HG03175 (cell line): ENCODE results near the gene MLXIP.
"Not testable (repeated sequence)": the region's sequence is repeated elsewhere in the genome, so short reads cannot be mapped to it uniquely, and the experiment has no call there.

Experiments used
- ATAC-seq: cut with Tn5 transposase; IDR thresholded peaks from one replicate; pipeline ENCODE4 v1.9.1; 2021; ENCODE audit warnings: mild to moderate bottlenecking, moderate library complexity; ENCODE audit not compliant: unreplicated experiment

MLXIP gene

DNA sequence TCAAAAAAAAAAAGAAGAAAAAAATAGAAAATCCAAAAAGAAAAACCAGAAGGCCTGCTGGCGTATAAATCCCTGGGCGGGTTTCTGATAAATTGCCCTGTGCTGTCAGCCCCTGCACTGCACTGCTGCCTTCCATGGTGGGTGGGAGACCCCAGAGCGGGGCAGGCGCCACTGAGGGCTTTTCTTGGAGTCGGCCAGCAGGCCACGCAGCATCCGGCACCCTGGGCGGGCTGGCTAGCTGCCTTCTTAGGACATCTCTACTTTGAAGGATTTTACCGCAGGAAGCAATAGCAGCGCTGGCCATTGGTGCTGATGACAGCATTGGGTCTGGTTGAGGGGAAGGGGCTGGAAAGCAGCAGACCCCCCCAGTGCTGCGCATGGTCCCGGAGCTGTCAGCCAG lies 66.3 kb downstream of the MLXIP start:
- ATAC-seq = no peak

DNA sequence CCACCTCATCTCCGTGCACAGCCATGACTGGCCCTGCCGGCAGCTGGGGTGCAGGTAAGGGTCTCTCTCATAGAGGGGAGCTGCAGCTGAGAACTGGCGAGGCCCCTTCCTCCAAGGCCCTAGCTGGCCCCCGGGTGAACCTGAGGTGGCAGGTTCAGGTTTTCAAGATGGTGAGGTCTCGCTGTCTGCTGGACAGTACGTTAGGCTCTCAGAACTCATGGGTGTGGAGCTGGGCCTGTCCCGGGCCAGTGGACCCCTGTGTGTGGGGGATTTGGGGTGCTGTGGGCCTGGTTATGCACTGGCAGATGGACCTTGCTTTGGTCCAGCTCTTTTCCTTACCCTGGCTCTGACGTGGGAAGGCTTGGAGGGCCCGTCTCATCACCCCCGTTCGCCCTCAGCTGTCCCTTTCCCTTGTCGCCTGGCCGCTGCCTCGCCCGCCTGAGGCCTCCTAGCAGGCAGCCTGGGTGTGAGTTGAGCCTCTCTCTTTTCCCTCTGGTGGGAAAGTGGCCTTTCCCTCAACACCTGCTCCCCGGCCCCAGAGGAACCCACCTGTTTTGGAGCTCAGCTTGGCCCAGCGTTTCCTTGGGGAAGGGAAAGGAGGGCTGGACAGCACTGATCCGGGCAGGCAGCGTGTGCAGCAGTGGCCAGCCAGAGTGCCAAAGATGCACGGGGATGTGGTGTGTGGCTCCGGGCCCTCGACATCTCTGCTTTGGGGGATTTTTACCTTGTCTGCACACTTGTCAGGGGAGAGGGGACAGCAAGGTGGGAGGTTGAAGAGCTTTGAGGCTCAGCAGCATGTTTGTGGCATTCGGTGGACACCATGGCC lies 67.2 kb downstream of the MLXIP start:
- ATAC-seq = no peak

DNA sequence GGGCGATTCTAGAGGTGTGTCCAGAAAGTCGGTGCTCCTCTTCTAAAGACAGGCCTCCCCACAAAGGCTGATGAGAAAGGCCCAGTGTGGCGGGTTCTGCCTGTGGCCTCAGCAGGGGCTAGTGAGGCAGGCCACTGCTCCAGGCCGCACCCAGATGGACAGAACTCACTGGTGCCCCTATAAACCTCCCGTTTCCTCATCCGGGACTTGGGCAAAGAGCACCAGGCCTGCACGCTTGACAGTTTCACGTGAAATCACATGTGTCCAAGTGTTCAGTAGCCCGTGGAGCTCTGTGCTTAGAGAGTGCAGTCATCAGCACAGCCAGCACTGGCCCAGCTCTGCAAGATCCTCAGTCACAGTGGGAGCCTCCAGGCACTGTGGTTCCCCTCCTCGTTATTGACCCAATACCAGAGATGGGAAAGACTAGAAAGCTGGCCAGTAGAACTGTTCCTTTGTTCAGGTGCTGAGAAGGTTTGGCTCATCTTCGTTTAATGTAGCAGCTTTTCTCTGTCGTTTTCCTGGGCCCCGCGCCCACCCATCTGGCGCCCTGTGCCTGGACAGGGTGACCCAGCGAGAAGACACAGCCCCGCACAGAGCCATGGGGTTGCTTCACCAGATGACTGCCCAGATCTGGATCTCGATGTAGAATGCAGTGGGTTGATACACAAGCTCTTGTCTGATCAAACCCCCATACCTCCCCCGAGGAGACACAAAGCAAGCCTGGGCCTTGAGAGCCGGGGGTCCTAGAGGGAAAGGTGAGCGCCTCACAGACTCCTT lies 69.1 kb downstream of the MLXIP start:
- no peak for ATAC-seq

DNA sequence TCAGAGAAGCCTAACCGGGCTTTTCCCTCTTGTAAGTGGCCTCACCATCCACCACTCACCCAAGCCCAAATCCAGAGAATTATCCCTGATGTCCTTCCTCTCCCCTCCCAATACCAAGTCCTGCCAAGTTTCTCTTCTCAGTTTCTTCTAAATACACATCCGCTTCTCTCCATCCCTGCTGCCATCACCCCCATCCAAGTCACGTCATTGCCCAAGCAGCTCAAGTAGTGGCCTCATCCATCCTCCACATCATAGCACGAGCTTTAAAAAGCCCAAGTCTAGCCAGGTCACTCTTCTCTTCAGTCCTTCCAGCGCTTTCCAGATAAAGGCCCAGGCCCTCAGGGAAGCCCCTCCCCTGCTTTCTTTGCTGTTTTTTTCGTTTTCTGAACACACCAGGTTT lies 70.1 kb downstream of the MLXIP start:
- ATAC-seq = no peak

GRCh38 chr12:122150127-122150681 lies 71.6 kb downstream of the MLXIP start:
- ATAC-seq = no peak

- ATAC-seq = no peak
Measured at GRCh38 chr12:122152754-122153153, 74.2 kb downstream of the MLXIP start.

DNA sequence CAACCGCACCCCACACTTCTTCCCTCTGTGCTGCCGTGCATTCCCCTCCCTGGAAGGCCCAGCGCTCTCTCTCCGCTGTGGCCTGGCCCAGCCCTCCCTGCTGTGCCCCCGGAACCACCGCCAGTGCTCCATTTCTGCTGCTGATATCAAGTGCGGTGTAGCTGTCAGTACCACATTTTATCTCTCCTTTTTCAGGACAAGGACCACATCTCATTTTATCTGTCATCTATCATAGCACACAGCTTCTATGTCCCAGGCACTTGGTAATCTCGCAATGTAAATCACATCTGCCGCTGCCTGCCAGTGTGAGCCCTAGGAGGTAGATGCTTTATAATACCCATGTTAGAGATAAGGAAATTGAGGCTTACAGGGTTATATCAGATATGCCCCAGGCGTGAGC lies 77.1 kb downstream of the MLXIP start:
- no peak for ATAC-seq

DNA sequence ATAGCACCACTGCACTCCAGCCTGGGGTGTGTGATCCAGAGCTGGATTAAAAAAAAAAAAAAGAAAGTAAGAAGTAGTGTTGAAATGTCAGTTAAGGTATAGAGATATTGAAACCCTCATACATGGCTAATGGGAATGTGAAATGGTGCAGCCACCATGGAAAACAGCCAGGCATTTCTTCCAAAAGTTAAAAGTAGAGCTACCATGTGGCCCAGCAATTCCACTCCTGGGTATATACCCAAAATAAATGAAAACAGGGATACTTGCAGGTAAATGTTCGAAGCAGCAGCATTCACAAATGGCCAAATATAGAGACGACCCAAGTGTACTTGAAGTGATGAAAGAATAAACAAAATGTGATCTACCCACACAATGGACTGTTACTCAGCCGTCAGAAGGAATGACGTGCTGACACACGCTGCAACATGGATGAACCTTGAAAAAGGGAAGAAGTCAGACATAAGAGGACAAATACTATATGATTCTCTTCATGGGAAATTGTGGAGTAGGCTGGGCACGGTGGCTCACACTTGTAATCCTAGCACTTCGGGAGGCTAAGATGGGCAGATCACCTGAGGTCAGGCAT lies 80.2 kb downstream of the MLXIP start:
- no peak for ATAC-seq

- ATAC-seq = no peak
Measured at GRCh38 chr12:122159882-122160281, 81.3 kb downstream of the MLXIP start.

DNA sequence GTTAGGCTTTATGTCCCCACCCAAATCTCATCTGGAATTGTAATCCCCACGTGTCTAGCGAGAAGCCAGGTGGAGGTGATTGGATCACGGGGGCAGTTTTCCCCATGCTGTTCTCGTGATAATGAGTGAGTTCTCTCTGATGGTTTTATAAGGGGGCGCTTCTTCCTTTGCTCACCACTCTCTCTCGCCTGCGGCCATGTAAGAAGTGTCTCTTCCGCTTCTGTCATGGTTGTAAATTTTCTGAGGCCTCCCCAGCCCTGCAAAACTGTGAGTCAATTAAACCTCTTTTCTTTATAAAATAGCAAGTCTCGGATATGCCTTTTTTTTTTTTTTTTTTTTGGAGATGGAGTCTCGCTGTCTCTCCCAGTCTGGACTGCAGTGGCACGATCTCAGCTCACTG lies 82.2 kb downstream of the MLXIP start:
- ATAC-seq = no peak

DNA sequence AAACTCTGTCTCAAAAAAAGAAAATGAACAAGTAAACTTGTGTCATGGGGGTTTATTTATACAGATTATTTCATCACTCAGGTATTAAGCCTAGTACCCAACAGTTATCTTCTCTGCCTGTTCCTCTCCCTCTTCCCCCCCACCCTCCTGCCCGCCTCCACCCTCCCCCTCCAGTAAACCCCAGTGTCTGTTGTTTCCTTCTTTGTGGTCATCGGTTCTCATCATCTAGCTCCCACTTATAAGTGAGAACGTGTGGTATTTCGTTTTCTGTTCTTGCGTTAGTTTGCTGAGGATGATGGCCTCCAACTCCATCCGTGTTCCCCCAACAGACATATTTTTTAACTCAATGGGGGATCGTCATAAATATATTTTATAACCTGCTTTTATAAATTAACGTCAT lies 83.1 kb downstream of the MLXIP start:
- ATAC-seq = no peak

DNA sequence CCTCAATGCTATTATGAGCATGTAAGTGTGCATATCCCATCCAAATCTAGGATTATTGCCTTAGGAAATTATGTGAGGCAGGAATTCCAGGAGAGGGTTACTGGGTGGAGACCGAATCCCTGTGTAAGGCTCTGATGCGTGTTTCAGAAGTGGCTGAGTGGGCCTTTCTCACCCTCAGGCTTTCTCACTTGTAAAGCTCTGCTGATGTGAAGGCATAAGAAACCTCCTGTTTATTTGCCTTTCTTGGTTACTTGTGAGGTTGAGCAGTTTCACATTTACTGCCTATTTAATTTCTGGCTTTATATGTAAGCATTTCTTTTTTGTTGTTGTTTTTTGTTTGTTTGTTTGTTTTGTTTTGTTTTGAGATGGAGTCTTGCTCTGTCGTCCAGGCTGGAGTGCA lies 84.4 kb downstream of the MLXIP start:
- no peak for ATAC-seq

- no peak for ATAC-seq
Measured at GRCh38 chr12:122166422-122167349, 88.1 kb downstream of the MLXIP start.

- no peak for ATAC-seq
Measured at GRCh38 chr12:122167356-122167925, 88.9 kb downstream of the MLXIP start.

- ATAC-seq = no peak
Measured at GRCh38 chr12:122168492-122168891, 89.9 kb downstream of the MLXIP start.

GRCh38 chr12:122171399-122171798 lies 92.8 kb downstream of the MLXIP start:
- no peak for ATAC-seq

GRCh38 chr12:122172262-122172939 lies 93.8 kb downstream of the MLXIP start:
- no peak for ATAC-seq

GRCh38 chr12:122174155-122174845 lies 95.7 kb downstream of the MLXIP start, which contains the start of gene IL31:
Gene IL31 (minus strand): TSS chr12:122174221. CDS start chr12:122174172, 49 bp downstream.
- ATAC-seq = no peak

- not testable (repeated sequence) for ATAC-seq
Measured at GRCh38 chr12:122176473-122176872, 97.9 kb downstream of the MLXIP start.
